DND-41 (cell line): ENCODE measurements around the gene PDE7B.

Experiments used
- ATAC-seq: fragments of 200-7000 bp; cut with Tn5 transposase; 3 replicates; pipeline ENCODE4 v1.9.1; 2021; ENCODE audit warnings: low read depth; ENCODE audit not compliant: insufficient read depth
- DNase-seq: peaks from one replicate; pipeline ENCODE4 v3.0.0-alpha.2; 2020
- H2AFZ ChIP-seq: 2 replicates; pipeline ENCODE4 v1.6.0; 2012; ENCODE audit warnings: low read depth, low read length
- H3K27ac ChIP-seq: 2 replicates; pipeline ENCODE4 v1.5.1; 2012; ENCODE audit warnings: low read length, inconsistent platforms
- H3K27me3 ChIP-seq: fragments of 200-600 bp; sonication (generic); 2 replicates; pipeline ENCODE4 v1.6.0; 2012; ENCODE audit warnings: low read length, mild to moderate bottlenecking, inconsistent platforms; ENCODE audit not compliant: insufficient read depth, poor library complexity
- H3K36me3 ChIP-seq: 2 replicates; pipeline ENCODE4 v1.5.1; 2012; ENCODE audit warnings: low read length, inconsistent platforms; ENCODE audit not compliant: insufficient read depth
- H3K4me1 ChIP-seq: 2 replicates; pipeline ENCODE4 v1.5.1; 2012; ENCODE audit warnings: mild to moderate bottlenecking, low read length; ENCODE audit not compliant: insufficient read depth
- H3K4me2 ChIP-seq: 2 replicates; pipeline ENCODE4 v1.6.0; 2012; ENCODE audit warnings: mild to moderate bottlenecking, moderate library complexity, low read length, inconsistent platforms; ENCODE audit not compliant: insufficient read depth
- H3K4me3 ChIP-seq, 2 experiments: fragments of 200-600 bp in 1 of 2; shearing (Covaris generic) in 1 of 2; 2 replicates each; pipeline ENCODE4 v1.5.1; 2012 to 2016; ENCODE audit warnings: inconsistent platforms in 2 of 2, low read length in 2 of 2, mild to moderate bottlenecking in 2 of 2, low read depth in 1 of 2, moderate library complexity in 1 of 2
- H3K79me2 ChIP-seq: 2 replicates; pipeline ENCODE4 v1.6.0; 2012; ENCODE audit warnings: low read length, inconsistent platforms; ENCODE audit not compliant: insufficient read depth
- H3K9ac ChIP-seq: 2 replicates; pipeline ENCODE4 v1.6.0; 2012; ENCODE audit warnings: low read depth, mild to moderate bottlenecking, inconsistent platforms, low read length, moderate library complexity
- H3K9me3 ChIP-seq: 2 replicates; pipeline ENCODE4 v1.5.1; 2012; ENCODE audit warnings: low read length, moderate library complexity, mild to moderate bottlenecking, inconsistent platforms; ENCODE audit not compliant: insufficient read depth, severe bottlenecking
- H4K20me1 ChIP-seq: 2 replicates; pipeline ENCODE4 v1.6.0; 2012; ENCODE audit warnings: low read length; ENCODE audit not compliant: insufficient read depth
- CTCF ChIP-seq: IDR thresholded peaks from 2 replicates; pipeline ENCODE4 v1.5.1; 2012; ENCODE audit warnings: borderline replicate concordance, low read length, moderate library complexity, mild to moderate bottlenecking; ENCODE audit not compliant: poor library complexity, severe bottlenecking; ENCODE audit errors: extremely low read depth
- EZH2 ChIP-seq: IDR thresholded peaks from 3 replicates; pipeline ENCODE4 v1.6.1; 2012; ENCODE audit warnings: borderline replicate concordance, low read depth, mild to moderate bottlenecking, moderate library complexity, low read length, inconsistent platforms; ENCODE audit not compliant: severe bottlenecking

Gene PDE7B

GRCh38 chr6:135936606-135937005 is 85.1 kb downstream of the PDE7B start:
- H3K9me3 ChIP-seq: no peaks in the 10 kb centered on the region
- no peaks in the 10 kb centered on the region for H3K27me3 ChIP-seq
- DNase-seq: no peak
- no peaks in the 10 kb centered on the region for H3K4me1 ChIP-seq
- H3K4me2 ChIP-seq: no peak overlapping the region
- no peak overlapping the region for H3K27ac ChIP-seq
- no peaks in the 10 kb centered on the region for H3K79me2 ChIP-seq
- TF ChIP-seq CTCF: no peak
- no peak for TF ChIP-seq EZH2
- no peaks in the 10 kb centered on the region for H4K20me1 ChIP-seq
- no peak overlapping the region for H3K4me3 ChIP-seq
- no peaks in the 10 kb centered on the region for H3K36me3 ChIP-seq
- no peak for ATAC-seq
- H3K9ac ChIP-seq: no peak overlapping the region
- no peak overlapping the region for H2AFZ ChIP-seq

- Histone ChIP-seq H3K9me3 (no peaks in the 10 kb centered on the region), H3K4me1 (no peaks in the 10 kb centered on the region), H4K20me1 (no peaks in the 10 kb centered on the region), H3K9ac (no peak overlapping the region), H3K4me3 (no peak overlapping the region), H3K79me2 (no peaks in the 10 kb centered on the region), H3K4me2 (no peak overlapping the region), H3K27me3 (no peaks in the 10 kb centered on the region), H2AFZ (no peak overlapping the region), H3K36me3 (no peaks in the 10 kb centered on the region), H3K27ac (no peak overlapping the region)
- DNase-seq (no peak), ATAC-seq (no peak)
- no peak for TF ChIP-seq CTCF
These were observed 85.6 kb downstream of the PDE7B start for GRCh38 chr6:135937106-135937505.

- peak; percentile 43 for TF ChIP-seq CTCF
- no peak for TF ChIP-seq EZH2
- Histone ChIP-seq H3K4me3 (no peak overlapping the region), H3K27me3 (no peaks in the 10 kb centered on the region), H4K20me1 (no peaks in the 10 kb centered on the region), H3K27ac (no peak overlapping the region), H3K9me3 (no peaks in the 10 kb centered on the region), H3K4me1 (no peaks in the 10 kb centered on the region), H3K79me2 (no peaks in the 10 kb centered on the region), H3K9ac (no peak overlapping the region), H3K4me2 (no peak overlapping the region), H3K36me3 (no peaks in the 10 kb centered on the region), H2AFZ (no peak overlapping the region)
- ATAC-seq: peak; percentile 62; the same call in 2 of the 3 replicates
- no peak for DNase-seq
These were observed 87.2 kb downstream of the PDE7B start for GRCh38 chr6:135938576-135939207.

- no peaks in the 10 kb centered on the region for H3K9me3 ChIP-seq
- H2AFZ ChIP-seq: no peak overlapping the region
- H3K27me3 ChIP-seq: no peaks in the 10 kb centered on the region
- H3K79me2 ChIP-seq: no peaks in the 10 kb centered on the region
- H4K20me1 ChIP-seq: no peaks in the 10 kb centered on the region
- no peak overlapping the region for H3K4me3 ChIP-seq
- H3K4me2 ChIP-seq: no peak overlapping the region
- H3K36me3 ChIP-seq: no peaks in the 10 kb centered on the region
- TF ChIP-seq EZH2 (no peak), CTCF (no peak)
- ATAC-seq (no peak), DNase-seq (no peak)
- no peak overlapping the region for H3K27ac ChIP-seq
- no peak overlapping the region for H3K9ac ChIP-seq
- no peaks in the 10 kb centered on the region for H3K4me1 ChIP-seq
These were observed 87.7 kb downstream of the PDE7B start for GRCh38 chr6:135939208-135939591.
